Left lung (tissue), 14 donors: ENCODE data around the gene SIGLEC11. TPM values are rescaled to one million over a fixed set of nuclear protein-coding genes. Genes with fewer than 3 reads are reported as not detected.
"Not testable (repeated sequence)": the region's sequence is repeated elsewhere in the genome, so short reads cannot be mapped to it uniquely, and the experiment has no call there.

Source experiments
- ATAC-seq: fragments of 200-7000 bp; cut with Tn5 transposase; one replicate; pipeline ENCODE4 v1.9.1; 2020; ENCODE audit warnings: moderate library complexity
- DNase-seq, 4 donors: peaks; one replicate each; pipeline ENCODE4 v3.0.0-alpha.2; 2013 to 2020
- H3K27ac ChIP-seq, 2 donors: fragments of 200-600 bp; sonication (generic) in 1 of 2; one replicate each; pipeline versions ENCODE4 v1.5.0 to v1.8.0; 2020 to 2021
- H3K27me3 ChIP-seq, 2 donors: fragments of 200-600 bp; sonication (generic) in 1 of 2; one replicate each; pipeline versions ENCODE4 v1.5.0 to v1.8.0; 2020 to 2021
- H3K36me3 ChIP-seq, 2 donors: fragments of 200-600 bp; sonication (generic) in 1 of 2; one replicate each; pipeline versions ENCODE4 v1.5.0 to v1.8.0; 2020 to 2021
- H3K4me1 ChIP-seq, 2 donors: fragments of 200-600 bp; one replicate each; pipeline ENCODE4 v1.8.0; 2021
- H3K4me3 ChIP-seq, 2 donors: fragments of 200-600 bp; sonication (generic) in 1 of 2; one replicate each; pipeline versions ENCODE4 v1.5.0 to v1.8.0; 2020 to 2021; ENCODE audit warnings: mild to moderate bottlenecking in 1 of 2
- H3K9me3 ChIP-seq, 2 donors: fragments of 200-600 bp; sonication (generic) in 1 of 2; one replicate each; pipeline versions ENCODE4 v1.5.0 to v1.8.0; 2020 to 2021
- CTCF ChIP-seq, 2 donors: fragments of 200-600 bp; sonication (generic) in 1 of 2; IDR thresholded peaks; one replicate each; pipeline versions ENCODE4 v1.5.0 to v1.8.0; 2021; ENCODE audit warnings: antibody characterized with exemption in 2 of 2
- intact Hi-C, 2 donors: fragments of 100-400 bp; cut with DNase I; formaldehyde crosslinking; loops; one replicate each; pipeline versions ENCODE4 v1.11.2 to v1.14.2; 2022
- long read RNA-seq, 12 donors: library from polyadenylated mRNA in 2 of 12; unstranded in 2 of 12; transcript quantifications; one replicate each; pipeline ENCODE4 v2.0.0 and lab custom pipeline, GENCODE V29; 2019 to 2026
- polyA plus RNA-seq, 6 donors: library from polyadenylated mRNA; unstranded; fragments of 120-200 nt; gene quantifications; one replicate each; pipeline ENCODE4 v1.2.1, GENCODE V29; 2013; ENCODE audit not compliant: insufficient read length in 6 of 6
- total RNA-seq, 2 donors: library from RNA; stranded (reverse); fragmentation: NEBNext Ultra II Directional; extraction: Animal tissue kit (Norgen Biotek cat#: 25700); gene quantifications; one replicate each; pipeline ENCODE4 v1.2.1, GENCODE V29; 2021
- donor health status: DM: no; HTN: yes; CAD: no.
- donor health status: DM: no; HTN: no; CAD: no.

Gene SIGLEC11
- total RNA-seq (1 to 10 TPM; 1.3 to 4.9 TPM), polyA plus RNA-seq (1 to 10 TPM in 1 of 6 donors, under 1 TPM in 5; 0.34 to 1.5 (median 0.57) TPM)
- long read RNA-seq, donor 1: 0 reads
- long read RNA-seq, donor 2, partial matches to known transcripts: 0 of 1 reads
- long read RNA-seq, donor 2, other reads (novel, unspliced or antisense): 0 of 1 reads
- long read RNA-seq, donor 3: 0 reads
- long read RNA-seq, donor 4, partial matches to known transcripts: 0 of 1 reads
- long read RNA-seq, donor 4, other reads (novel, unspliced or antisense): 0 of 1 reads
- long read RNA-seq, donor 5: 0 reads
- long read RNA-seq, donor 6: 0 reads
- long read RNA-seq, donor 7: 0 reads
- long read RNA-seq, donor 8: 0 reads
- long read RNA-seq, donor 9: 0 reads
- long read RNA-seq, donor 10: 0 reads
- long read RNA-seq, donor 11: 0 reads
- long read RNA-seq, donor 12: 0 reads

DNA sequence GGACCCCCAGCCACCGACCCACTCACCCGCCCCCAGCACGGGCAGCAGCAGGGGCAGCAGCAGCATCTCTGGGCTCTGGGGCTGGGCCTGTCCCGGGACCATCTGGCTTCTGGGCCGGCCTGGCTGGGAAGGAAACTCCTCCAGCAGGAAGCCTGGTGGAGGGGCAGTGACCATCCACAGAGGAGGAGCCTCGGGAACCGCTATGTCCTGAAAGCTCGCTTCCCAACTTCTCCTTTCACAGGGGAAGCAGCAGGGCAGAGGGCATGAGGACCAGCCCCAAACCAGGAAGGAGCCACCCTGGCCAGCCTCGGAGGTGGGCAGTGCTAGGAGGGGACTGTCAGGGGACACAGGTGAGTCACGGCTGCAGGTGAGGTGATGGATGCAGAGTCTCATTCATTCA lies at the start of gene SIGLEC11:
Gene SIGLEC11 (minus strand): TSS at position 193 of the 400 bp plus-strand sequence. CDS start 91 bp downstream, at position 102.
- Histone ChIP-seq H3K27me3 (peaks cover 0 to 27% of the 10 kb centered on the region in 2 donors), H3K4me3 (peak within 1 kb of the TSS in 1 of 2 donors; percentile 25)
- H3K4me1 ChIP-seq, H3K27ac ChIP-seq, H3K9me3 ChIP-seq, H3K36me3 ChIP-seq, intact Hi-C loops: not testable (repeated sequence)
- DNase-seq: peak in 1 of 4 donors; percentile 8
- peak; percentile 56 for ATAC-seq

GRCh38 chr19:50008532-50008931 lies 47.6 kb upstream of the SIGLEC11 start:
- DNase-seq (peak in 1 of 4 donors; percentile 39), ATAC-seq (no peak)
- intact Hi-C loops: no loop called here

GRCh38 chr19:50007947-50008346 lies 47.0 kb upstream of the SIGLEC11 start:
- Histone ChIP-seq H3K4me1 (peaks cover 5 to 16% of the 10 kb centered on the region in 2 donors), H3K36me3 (peaks cover 0 to 87% of the 10 kb centered on the region in 2 donors), H3K27me3 (no peaks in the 10 kb centered on the region), H3K4me3 (no peak overlapping the region), H3K27ac (no peak overlapping the region), H3K9me3 (no peaks in the 10 kb centered on the region)
- intact Hi-C loops: no loop called here
- no peak for ATAC-seq
- DNase-seq: no peak
- TF ChIP-seq CTCF (IDR thresholded peaks at IDR 0.05): no peak

More at GRCh38 chr19:50008532-50008931, 47.6 kb upstream of the SIGLEC11 start:
- no peak for TF ChIP-seq CTCF (IDR thresholded peaks at IDR 0.05)
- H3K36me3 ChIP-seq: peaks cover 0 to 87% of the 10 kb centered on the region in 2 donors
- peaks cover 5 to 16% of the 10 kb centered on the region in 2 donors for H3K4me1 ChIP-seq
- H3K4me3 ChIP-seq: no peak overlapping the region
- H3K27me3 ChIP-seq: no peaks in the 10 kb centered on the region
- no peaks in the 10 kb centered on the region for H3K9me3 ChIP-seq
- no peak overlapping the region for H3K27ac ChIP-seq

- H3K27me3 ChIP-seq: no peaks in the 10 kb centered on the region
- intact Hi-C loops: no loop called here
- TF ChIP-seq CTCF (IDR thresholded peaks at IDR 0.05): no peak
- no peak overlapping the region for H3K4me3 ChIP-seq
- H3K4me1 ChIP-seq: peaks cover 5 to 16% of the 10 kb centered on the region in 2 donors
- peak in 1 of 4 donors; percentile 45 for DNase-seq
- peaks cover 0 to 87% of the 10 kb centered on the region in 2 donors for H3K36me3 ChIP-seq
- H3K9me3 ChIP-seq: no peaks in the 10 kb centered on the region
- H3K27ac ChIP-seq: no peak overlapping the region
- no peak for ATAC-seq
These were observed 46.2 kb upstream of the SIGLEC11 start for GRCh38 chr19:50007170-50007569.

DNA sequence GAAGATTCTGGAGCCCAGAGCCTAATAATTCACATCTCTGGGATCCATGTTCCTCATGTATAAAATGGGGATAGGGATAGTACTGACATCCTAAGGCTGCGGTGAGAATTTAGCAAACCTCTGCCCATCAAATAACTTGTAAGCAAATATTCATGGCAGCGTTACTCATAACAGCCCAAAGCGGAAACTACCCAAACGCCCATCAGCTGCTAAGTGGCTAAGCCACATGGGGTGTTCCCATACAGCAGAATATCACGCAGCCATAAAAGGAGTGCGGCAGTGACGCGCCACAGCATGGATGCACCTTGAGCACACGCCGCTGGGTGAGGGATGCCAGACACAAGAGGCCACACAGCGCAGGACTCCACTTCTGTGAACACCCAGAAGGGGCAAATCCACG lies 44.5 kb upstream of the SIGLEC11 start:
- Histone ChIP-seq H3K4me1 (peaks cover 5 to 16% of the 10 kb centered on the region in 2 donors), H3K27me3 (no peaks in the 10 kb centered on the region), H3K4me3 (no peak overlapping the region), H3K36me3 (peaks cover 0 to 93% of the 10 kb centered on the region in 2 donors), H3K27ac (no peak overlapping the region), H3K9me3 (no peaks in the 10 kb centered on the region)
- DNase-seq: peak in 1 of 4 donors; percentile 40
- intact Hi-C loops: no loop called here
- no peak for TF ChIP-seq CTCF (IDR thresholded peaks at IDR 0.05)
- no peak for ATAC-seq
